Breast epithelium (tissue), 3 donors: ENCODE measurements around the gene PLET1.

Experiments used
- CTCF ChIP-seq, 3 donors: fragments of 450-650 bp; IDR thresholded peaks; one replicate each; pipeline ENCODE4 v1.5.1; 2016 to 2017; ENCODE audit warnings: antibody characterized with exemption in 3 of 3, mild to moderate bottlenecking in 3 of 3, moderate library complexity in 3 of 3
- POLR2A ChIP-seq: fragments of 450-650 bp; IDR thresholded peaks from one replicate; pipeline ENCODE4 v1.6.1; 2016; ENCODE audit warnings: antibody characterized with exemption, mild to moderate bottlenecking, moderate library complexity

GRCh38 chr11:112265659-112266409 lies 5.2 kb upstream of the PLET1 start:
- TF ChIP-seq CTCF (IDR thresholded peaks at IDR 0.05), result no peak
- TF ChIP-seq POLR2A, result no peak
